Measurements from ENCODE around the gene CACNA2D4. TPM values are rescaled to one million over a fixed set of nuclear protein-coding genes. Genes with fewer than 3 reads are reported as not detected.

The CACNA2D4 gene
- polyA plus RNA-seq, 3 donors = 17.8 to 87.7 (median 22.1) TPM

GRCh38 chr12:1758376-1758775, 160.1 kb downstream of the CACNA2D4 start:
- Histone ChIP-seq H3K9me3 (replicated peaks in 1 of 2; ENCODE audit: control insufficient read depth in 1 of 2, insufficient read depth in 1 of 2, low read length in 2 of 2) (no peaks in the 10 kb centered on the region), H3K79me2 (ENCODE audit: insufficient read depth, low read length) (peaks cover 40% of the 10 kb centered on the region), H3K4me2 (replicated peaks; ENCODE audit: extremely low read depth, low read length, poor library complexity, severe bottlenecking) (no peak overlapping the region), H3K4me3 (replicated peaks in 1 of 3; ENCODE audit: low read depth in 2 of 3, low read length in 3 of 3) (no peak overlapping the region), H3K9ac (ENCODE audit: insufficient read depth, low read length, poor library complexity, severe bottlenecking) (no peak overlapping the region), H4K20me1 (ENCODE audit: insufficient read depth, low read length) (peaks cover 22% of the 10 kb centered on the region), H2AFZ (ENCODE audit: insufficient read depth, low read depth, low read length, poor library complexity, severe bottlenecking) (no peak overlapping the region), H3K27me3 (ENCODE audit: control insufficient read depth in 2 of 2, insufficient read depth in 2 of 2, low read length in 2 of 2) (no peaks in the 10 kb centered on the region), H3K4me1 (ENCODE audit: control insufficient read depth in 1 of 2, insufficient read depth in 2 of 2, low read length in 2 of 2) (no peaks in the 10 kb centered on the region), H3K36me3 (replicated peaks in 1 of 2; ENCODE audit: control insufficient read depth in 1 of 2, insufficient read depth in 2 of 2, low read length in 2 of 2) (peaks cover 30 to 72% of the 10 kb centered on the region in 2 donors), H3K27ac (ENCODE audit: low read depth in 1 of 2, low read length in 2 of 2) (no peak overlapping the region)
- peaks cover 6% of the 10 kb centered on the region for H3K4me1 Mint-ChIP-seq
- no CpG with 5 or more reads among the region's 2 CpGs for WGBS (ENCODE audit: insufficient coverage)
- no peak for TF ChIP-seq CTCF (IDR thresholded peaks at IDR 0.05)
- no peak for DNase-seq
- H3K27ac Mint-ChIP-seq = no peak overlapping the region
- intact Hi-C loops (cut with micrococcal nuclease) = no loop called here
- H3K4me3 Mint-ChIP-seq = no peak overlapping the region
- H3K9me3 Mint-ChIP-seq = no peaks in the 10 kb centered on the region
- H3K36me3 Mint-ChIP-seq = peaks cover 54 to 61% of the 10 kb centered on the region in 2 donors
- H3K27me3 Mint-ChIP-seq (ENCODE audit: low read depth in 3 of 3) = no peaks in the 10 kb centered on the region

GRCh38 chr12:1750300-1750699, 168.2 kb downstream of the CACNA2D4 start:
- no peak overlapping the region for H3K9ac ChIP-seq (ENCODE audit: insufficient read depth, low read length, poor library complexity, severe bottlenecking)
- peaks cover 0 to 1% (median 0%) of the 10 kb centered on the region in 3 donors for H3K27me3 Mint-ChIP-seq (ENCODE audit: low read depth in 3 of 3)
- 100% methylated on average over 1 of the region's 3 CpGs for WGBS (ENCODE audit: insufficient coverage)
- no peak overlapping the region for H3K27ac ChIP-seq (ENCODE audit: low read depth in 1 of 2, low read length in 2 of 2)
- no peak for DNase-seq
- H3K9me3 ChIP-seq (replicated peaks in 1 of 2; ENCODE audit: control insufficient read depth in 1 of 2, insufficient read depth in 1 of 2, low read length in 2 of 2) = peaks cover 13 to 20% of the 10 kb centered on the region in 2 donors
- no peaks in the 10 kb centered on the region for H3K4me1 ChIP-seq (ENCODE audit: control insufficient read depth in 1 of 2, insufficient read depth in 2 of 2, low read length in 2 of 2)
- H3K4me3 Mint-ChIP-seq = no peak overlapping the region
- intact Hi-C loops (cut with micrococcal nuclease) = no loop called here
- H3K27ac Mint-ChIP-seq = peak overlapping the region in 1 of 7 donors; percentile 46
- no peak overlapping the region for H3K4me3 ChIP-seq (replicated peaks in 1 of 3; ENCODE audit: low read depth in 2 of 3, low read length in 3 of 3)
- no peak for TF ChIP-seq CTCF (IDR thresholded peaks at IDR 0.05)
- peaks cover 32 to 49% of the 10 kb centered on the region in 2 donors for H3K36me3 Mint-ChIP-seq
- peaks cover 7% of the 10 kb centered on the region for H3K4me1 Mint-ChIP-seq
- peaks cover 18 to 31% (median 23%) of the 10 kb centered on the region in 7 donors for H3K9me3 Mint-ChIP-seq
- peaks cover 69% of the 10 kb centered on the region for H3K79me2 ChIP-seq (ENCODE audit: insufficient read depth, low read length)
- H3K27me3 ChIP-seq (ENCODE audit: control insufficient read depth in 2 of 2, insufficient read depth in 2 of 2, low read length in 2 of 2) = no peaks in the 10 kb centered on the region
- no peak overlapping the region for H2AFZ ChIP-seq (ENCODE audit: insufficient read depth, low read depth, low read length, poor library complexity, severe bottlenecking)
- peaks cover 33% of the 10 kb centered on the region for H4K20me1 ChIP-seq (ENCODE audit: insufficient read depth, low read length)
- peaks cover 5 to 38% of the 10 kb centered on the region in 2 donors for H3K36me3 ChIP-seq (replicated peaks in 1 of 2; ENCODE audit: control insufficient read depth in 1 of 2, insufficient read depth in 2 of 2, low read length in 2 of 2)
- H3K4me2 ChIP-seq (replicated peaks; ENCODE audit: extremely low read depth, low read length, poor library complexity, severe bottlenecking) = no peak overlapping the region
